H4 (cell line): ENCODE results near the gene BAIAP2L1. TPM values are rescaled to one million over a fixed set of nuclear protein-coding genes. Genes with fewer than 3 reads are reported as not detected.

Source experiments
- DNase-seq: peaks from one replicate; pipeline ENCODE4 v3.0.0-alpha.2; 2015; ENCODE audit warnings: low spot score
- total RNA-seq: library from RNA; depleted of rRNA; stranded (reverse); fragments of >200 nt; shearing (Covaris generic); gene quantifications from 2 replicates; pipeline ENCODE4 v1.2.3, GENCODE V29; 2014

Gene BAIAP2L1
- total RNA-seq, 1 experiment from 2014 or later = 23.8 TPM

DNA sequence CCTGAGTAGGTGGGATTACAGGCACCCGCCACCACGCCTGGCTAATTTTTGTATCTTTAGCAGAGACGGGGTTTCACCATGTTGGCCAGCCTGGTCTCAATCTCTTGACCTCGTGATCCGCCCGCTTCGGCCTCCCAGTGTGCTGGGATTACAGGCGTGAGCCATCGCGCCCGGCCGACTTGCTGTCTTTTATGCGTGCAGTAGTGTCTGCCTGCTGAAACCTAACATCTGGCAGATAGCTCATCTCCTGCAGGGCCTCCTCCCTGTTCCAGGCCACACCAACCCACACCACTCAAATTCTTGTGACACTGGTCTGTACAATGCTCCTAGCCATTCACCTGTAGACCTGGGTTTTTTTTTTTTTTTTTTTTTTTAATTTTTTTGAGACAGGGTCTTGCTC is 41.5 kb downstream of the BAIAP2L1 start:
- DNase-seq = no peak

DNA sequence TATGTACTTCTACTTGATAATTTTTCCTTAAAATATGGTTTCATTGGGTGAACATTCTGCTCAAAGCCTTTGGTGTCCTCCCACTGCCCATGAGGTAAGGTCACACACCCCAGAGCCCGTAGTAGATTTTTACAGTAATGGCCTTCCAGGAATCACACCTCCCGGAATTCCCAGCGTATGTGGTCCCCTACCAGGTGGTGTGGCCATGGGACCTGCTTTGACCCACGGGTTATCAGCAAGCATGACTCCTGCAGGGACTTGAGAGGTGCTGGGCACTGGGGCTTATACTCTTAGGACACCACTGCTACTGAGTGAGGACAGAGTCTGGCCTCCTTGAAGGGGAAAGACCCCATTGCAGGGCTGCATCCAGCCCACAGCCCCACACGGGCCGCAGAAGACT is 42.2 kb downstream of the BAIAP2L1 start:
- DNase-seq = no peak

DNA sequence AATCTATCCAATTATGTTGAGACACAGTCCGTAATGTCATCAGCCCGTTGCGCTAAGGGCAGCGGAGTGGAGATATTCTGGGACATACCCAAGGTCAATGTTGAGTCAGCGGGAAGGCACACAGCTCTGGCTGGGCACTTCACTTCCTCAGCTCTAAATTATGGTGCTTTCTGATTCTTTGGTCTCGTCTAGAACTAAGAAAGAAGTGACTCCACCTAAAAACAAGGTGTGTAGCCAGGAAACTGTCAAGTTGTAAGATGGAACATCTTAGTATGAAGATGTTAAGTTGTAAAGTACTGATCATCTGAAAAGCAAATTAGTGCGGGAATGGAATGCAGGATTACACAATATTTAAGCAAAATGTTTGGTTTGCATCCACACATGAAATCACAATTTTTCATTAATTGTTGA is 43.1 kb downstream of the BAIAP2L1 start:
- DNase-seq = no peak

DNA sequence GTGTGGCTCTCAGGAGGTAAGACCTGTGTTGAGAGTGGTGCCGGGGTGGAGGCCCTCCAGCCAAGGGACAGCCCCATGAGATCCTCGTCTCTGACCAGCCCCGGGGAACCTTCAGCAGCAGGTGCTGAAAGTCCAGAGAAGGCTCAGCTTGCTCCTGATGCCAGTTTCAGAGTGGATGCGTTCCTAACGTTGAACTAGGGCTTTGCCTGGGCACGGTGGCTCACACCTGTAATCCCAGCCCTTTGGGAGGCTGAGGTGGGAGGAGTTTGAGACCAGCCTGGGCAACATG is 45.7 kb downstream of the BAIAP2L1 start:
- DNase-seq = no peak

DNA sequence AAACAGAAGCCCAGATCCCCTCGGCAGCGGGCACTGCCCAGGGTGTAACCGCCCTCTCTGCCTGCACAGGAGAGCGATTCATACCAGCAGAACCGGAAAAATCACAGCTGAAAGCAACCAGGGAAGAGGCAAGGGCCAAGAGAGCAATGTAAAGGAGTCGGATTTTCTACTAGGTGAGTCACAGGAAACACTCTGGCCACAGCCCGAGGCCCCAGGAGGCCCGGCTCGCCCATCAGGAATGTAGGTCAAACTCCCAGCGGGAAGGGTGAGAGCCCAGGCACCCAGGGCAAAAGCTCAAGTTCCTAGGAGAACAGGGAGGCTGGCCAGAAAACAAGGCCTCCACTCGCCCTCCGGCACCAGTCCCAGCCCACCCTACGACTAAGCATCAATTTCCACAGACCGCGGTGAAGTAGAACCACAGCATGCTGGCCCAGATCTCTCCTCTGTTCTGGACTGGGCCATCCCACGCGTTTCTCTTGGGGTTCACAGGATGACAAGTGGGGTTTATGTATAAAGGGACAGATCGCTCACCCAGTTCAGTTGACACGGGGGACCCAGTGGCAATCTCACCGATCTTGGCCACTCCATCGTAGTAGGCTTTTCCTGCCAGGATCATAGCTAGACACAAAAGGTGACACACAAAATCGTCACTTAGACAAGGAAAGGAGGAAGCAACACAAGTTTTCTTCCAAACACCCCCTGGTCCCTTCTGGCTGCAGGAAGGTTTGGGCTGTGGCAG is 46.2 kb downstream of the BAIAP2L1 start:
- peak; percentile 90 for DNase-seq

DNA sequence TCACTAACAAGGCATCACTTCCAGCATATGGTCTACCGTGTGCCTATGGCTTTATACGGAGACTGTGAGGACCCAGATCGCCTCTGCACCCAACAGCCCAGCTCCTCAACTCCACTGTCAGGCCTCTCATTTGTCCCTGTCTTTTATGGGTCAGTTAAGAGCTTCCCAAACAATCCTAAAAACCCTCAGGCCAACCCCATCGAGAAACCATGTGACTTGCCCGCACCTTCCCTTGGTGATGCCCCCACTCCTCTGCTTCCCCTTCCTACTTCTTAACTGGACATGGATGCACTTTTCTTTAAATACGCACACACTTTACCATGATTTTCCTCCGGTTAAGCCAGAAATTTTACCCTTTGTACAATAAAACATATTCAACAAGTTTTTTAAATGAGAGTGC is 46.8 kb downstream of the BAIAP2L1 start:
- DNase-seq = no peak

DNA sequence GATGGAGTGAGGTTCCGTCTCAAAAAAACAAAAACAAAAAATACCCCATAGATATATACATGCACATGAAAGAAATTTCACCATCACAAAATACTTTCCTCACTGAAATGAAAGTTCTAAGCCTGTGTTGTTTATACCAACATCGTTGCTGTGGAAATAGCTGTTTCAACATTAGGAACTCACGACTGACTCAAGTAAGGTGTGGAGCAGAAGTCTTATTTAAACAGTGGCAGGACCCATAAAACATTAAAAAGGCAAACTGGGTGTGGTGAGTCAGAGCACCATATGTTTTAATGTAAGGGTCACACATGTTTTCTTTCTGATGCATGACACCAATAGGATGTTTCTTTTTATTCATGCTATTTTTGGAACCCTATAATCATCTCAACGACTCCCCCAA is 48.3 kb downstream of the BAIAP2L1 start:
- DNase-seq = peak; percentile 56

DNA sequence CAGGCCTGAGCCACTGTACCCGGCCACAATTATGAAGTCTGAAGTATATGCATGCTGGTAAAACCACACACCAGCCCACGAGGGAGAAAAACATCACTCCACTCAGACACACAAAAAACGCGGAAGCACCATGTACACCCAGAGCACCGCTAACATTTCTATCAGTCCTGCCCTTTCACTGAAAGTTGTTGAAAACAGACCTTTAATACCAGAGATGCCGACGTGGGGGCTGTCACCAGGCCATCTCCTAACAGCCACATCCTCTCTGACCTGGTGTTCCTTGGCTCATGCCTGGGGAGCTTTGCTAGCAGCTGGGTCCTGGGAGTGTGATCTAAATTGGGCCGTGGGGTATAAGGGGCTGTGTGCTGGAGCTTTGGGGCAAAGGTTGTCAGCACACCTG is 49.8 kb downstream of the BAIAP2L1 start:
- DNase-seq = no peak

DNA sequence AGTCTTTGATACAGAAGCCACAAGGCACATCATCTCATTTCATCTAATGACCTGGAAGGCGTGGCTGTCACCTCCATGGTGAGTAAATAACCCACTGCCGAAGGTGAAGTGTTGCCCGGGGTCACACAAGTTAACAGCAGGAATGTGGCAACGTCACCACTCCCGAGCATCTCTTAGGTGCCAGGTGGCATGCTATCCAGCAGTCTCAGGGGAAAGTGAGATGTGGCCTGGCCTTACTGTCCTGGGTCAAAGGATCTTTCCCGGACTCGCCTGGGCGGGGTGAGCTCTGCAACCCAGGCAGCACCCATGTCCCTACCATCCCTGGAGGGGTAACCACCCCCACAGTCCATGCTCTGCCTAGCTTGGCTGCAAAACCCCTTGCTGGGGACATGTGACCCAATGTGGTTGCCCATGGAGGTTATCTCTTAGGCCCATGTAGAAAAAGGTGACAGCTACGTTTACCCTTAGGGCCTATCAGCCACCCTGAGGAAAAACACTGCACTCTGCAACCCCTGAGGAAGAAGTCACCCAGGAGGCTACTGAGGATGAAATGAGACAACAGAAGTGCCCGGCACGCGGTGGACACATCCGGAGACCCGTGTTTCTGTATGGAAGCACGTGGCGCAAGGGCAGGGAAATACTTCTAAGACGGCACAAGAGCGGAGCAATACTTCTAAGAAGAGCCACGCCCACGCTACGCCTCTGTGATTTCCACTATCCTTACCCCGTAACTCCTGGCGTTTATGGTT is 52.0 kb downstream of the BAIAP2L1 start:
- DNase-seq = no peak

DNA sequence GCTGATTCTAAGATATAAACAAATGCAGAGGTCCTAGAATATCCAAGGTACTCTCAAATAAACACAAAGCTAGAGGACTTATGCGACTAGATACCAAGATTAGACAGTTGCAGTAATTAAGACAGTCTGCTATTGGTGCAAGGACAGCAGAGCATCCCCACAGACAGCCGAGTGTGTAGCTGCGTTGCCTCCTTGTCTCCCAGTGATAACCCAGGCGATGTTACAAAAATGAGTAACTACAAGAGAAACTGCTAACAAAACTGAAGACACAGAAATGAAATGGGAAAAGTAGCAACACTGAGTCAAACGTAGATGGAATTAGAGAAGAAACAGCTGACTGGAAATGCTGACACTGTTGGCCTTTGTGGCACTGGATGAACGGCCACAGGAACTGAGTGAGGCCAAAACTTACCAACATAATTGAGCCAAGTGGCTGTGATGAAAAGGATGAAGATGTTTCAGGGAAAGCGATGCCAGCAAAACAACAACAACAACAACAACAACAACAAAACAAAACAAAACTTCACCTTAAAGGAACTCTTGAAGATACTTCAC is 54.3 kb downstream of the BAIAP2L1 start:
- no peak for DNase-seq

DNA sequence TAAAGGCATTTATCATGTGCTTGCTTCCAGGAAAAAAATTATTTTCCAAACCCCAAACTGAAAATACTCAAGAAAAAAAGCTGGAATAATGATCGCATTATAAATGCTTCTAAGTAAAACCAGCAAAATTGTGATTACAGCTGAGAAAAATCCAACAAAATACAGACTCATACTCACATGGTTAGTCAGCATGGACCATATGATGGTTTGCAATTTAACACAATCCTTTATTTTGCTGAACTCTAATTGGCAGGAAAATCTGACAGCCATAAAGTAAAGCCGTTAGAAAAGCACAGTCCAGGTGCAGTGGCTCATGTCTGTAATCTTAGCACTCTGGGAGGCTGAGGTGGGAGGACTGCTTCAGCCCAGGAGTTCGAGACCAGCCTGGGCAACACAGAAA is 59.8 kb downstream of the BAIAP2L1 start:
- DNase-seq = no peak

DNA sequence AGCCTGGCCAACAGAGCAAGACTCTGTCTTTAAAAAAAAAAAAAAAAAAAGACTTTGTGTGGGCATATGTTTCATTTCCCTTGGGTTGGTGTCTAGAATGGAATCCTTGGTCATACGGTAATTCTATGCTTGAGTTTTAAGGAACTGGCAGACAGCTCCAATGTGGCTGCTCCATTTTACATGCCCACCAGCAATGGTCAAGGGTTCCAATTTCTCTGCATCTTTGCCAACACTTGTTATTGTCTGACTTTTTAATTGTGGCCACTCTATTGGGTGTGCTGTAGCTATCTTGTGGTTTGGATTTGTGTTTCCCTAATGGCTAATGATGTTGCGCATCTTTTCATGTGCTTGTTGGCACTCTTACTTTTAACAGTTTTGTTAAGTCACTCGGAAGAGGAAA is 61.8 kb downstream of the BAIAP2L1 start:
- no peak for DNase-seq

DNA sequence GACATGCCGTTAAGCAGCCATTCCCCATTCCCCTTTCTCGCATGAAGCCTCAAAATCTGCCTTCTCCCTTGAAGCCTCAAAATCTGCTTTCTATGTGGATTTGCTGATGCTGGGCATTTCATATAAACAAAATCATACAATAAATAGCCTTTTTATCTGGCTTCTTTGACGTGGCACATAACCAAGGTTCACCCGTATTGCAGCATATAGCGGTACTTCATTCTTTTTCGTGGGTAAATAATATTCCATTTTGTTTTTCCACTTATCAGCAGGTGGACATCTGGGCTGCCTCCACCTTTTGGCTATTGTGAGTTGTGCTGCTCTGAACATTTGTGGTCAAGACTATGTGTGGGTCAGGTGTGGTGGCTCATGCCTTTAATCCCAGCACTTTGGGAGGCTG is 62.4 kb downstream of the BAIAP2L1 start:
- no peak for DNase-seq

DNA sequence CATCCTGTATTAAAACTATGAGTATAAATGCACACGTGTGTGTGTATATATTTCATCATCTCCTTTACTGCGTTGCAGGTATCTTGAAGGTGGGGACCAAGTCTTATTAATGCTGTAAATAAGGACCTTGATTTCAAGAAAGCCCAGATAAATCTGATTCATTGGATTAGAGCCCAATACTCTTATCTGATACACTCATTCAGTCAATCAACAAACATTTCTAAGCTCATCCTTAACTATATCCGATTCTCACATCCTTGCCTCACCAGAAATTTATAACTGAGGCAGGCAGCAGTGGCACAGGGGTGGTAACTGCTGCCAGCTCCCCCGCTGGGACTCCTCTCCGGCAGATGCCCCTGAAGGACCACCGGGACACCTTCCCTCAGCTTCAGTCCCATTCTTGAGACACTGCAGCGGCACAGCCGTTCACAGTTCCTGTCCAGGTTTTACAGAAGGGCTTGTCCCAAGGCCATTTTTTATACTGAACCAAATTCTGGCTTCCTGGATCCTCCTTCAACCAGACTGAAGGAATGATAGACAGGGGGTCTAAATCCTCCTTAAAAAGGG is 65.4 kb downstream of the BAIAP2L1 start:
- DNase-seq = no peak

DNA sequence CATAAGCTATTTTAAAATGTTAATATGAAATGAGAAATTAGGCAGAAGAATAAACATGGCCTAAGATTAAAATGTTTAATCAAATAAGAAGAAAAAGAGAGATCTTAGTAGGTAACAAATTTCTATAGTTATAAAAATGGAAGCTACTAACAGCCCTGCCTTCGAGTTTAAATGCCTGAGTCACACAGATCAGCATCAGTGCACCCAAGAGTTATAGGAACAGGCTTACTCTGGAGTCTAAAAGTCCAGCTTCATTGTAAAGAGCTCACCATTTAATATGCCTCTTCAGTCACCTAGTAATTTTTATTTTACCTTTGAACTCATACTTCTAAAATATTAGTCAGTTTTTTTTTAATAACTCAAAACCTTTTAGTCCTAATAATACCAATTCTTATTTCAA is 66.8 kb downstream of the BAIAP2L1 start:
- DNase-seq = no peak

DNA sequence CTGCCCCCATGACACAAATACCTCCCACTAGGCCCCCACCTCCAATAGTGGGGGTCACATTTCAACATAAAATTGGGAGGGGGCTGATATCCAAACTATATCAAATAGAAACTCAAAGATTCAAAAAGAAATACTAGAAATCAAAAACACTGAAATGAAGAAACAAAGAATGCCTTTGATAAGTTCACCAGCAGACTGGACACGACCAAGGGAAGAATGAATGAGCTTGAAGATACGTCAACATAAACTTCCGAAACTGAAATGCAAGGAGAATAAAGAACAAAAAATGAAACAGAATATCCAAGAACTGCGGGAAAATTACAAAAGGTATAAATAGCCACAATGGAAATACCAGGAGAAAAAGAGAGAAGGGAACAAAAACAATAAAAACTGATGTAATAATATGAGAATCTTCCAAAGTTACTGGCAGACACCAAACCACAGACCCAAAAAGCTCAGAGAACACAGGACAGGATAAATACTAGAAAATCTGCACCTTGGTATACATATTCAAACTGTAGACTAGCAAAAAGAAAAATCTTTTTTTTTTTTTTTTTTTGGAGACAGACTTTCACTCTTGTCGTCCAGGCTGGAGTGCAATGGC is 69.9 kb downstream of the BAIAP2L1 start:
- DNase-seq = no peak

DNA sequence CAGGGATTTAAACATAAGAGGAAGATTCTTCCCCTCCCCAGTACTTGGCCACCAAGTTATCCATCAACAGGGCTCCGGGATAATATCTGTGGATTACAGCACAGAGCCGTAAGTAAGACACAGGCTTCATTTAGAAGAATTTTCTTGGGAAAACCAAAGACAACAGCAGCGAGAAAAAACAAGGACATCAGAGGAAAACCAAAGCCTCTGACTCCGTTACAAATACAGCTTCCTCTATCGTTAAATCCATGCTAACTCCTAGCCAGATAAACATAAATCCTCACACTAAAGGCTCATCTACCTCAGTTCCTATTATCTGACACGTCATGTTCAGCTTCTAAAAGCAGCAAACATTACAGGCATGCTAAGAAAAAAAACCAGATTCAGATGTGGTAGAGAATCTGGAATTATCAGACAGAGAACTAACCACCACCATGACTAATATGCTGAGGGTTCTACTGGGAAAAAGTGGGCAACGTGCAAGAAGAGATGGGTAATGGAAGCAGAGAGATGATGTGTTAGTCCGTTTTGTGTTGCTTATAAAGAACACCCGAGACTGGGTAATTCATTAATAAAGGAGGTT is 71.0 kb downstream of the BAIAP2L1 start:
- no peak for DNase-seq

DNA sequence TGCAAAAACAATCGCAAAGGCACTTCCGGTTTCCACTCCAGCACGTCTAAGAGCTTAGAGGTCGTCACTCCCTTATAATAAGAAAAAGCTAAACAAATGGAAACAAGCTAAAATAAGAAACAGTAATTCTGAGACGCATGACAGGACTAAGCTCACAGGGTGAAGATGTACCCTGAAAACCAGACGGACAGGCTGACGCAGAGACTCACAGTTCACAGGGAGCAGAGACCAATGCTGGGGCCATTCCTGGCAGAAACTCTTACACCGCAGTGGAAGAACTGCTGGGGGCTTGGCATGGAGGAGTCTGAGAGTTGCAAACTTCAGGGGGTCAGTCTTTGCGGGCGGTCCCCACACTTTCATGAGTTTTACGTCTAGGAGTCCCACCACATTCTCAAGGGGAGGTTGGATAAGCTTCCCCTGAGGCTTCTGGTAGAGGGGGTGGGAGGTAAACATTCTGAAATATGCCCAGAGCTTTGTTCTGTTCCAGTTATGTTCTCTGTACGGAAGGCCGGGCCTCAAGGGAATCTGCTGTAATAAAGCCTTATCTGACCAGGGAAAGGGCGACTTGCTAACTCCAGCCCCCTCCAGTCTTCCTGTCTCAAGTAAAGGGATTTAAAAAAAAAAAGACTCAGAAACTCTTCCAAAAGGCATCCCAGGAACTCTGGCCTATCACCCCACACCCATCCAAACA is 71.6 kb downstream of the BAIAP2L1 start:
- no peak for DNase-seq

DNA sequence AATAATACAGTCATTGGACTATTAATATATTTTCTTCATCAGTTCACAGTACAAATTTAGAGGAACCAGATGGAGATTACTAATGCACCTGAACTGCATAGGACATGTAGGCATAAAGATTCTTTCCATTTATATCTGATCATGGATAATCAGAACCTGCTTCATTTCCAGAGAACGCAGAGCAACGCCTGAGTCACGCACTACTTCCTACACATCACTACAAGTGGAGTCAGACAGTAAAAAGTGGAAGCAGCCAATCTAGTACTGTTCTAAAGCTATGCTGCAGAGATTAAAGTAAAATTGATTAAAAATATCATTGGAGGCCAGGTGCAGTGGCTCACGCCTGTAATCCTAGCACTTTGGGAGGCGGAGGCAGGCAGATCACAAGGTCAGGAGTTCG is 76.1 kb downstream of the BAIAP2L1 start:
- no peak for DNase-seq

DNA sequence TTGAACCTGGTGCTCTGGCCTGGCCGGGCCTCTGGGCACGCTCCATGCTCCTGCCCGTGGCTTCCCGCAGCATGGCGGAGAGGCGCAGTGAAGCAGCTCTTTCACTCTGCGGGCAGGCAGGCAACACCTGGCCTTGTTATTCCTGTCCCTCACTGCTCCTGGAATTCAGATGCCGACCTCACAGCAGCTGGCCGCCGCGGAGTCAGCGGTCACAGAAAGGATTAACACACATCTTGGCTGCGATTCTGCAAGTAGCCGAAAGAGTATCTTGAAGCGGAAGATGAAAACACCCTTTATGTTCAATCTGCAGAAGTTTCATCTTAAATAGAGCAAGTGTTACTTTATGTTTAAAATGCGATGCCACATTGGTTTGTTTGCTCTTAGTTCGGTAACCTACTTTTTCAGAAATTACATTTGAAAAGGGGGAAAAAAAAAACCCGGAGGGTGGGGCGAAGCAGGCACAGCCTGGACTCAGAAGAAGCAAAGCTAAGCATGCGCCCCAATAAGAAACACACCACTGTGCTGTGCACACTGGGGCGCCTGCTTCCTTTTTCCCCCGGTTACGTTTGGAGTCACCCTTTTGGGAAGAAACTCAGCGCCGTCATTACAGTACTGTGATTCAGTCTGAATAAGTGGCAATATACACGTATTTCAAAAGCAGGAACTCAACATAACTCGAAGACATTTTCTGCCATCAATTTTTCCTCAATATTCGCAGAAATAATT is 77.1 kb downstream of the BAIAP2L1 start:
- no peak for DNase-seq
